Measurements from ENCODE around the gene NUP160.

GRCh38 chr11:47800759-47801158 lies 47.4 kb downstream of the NUP160 start:
- TF ChIP-seq CTCF (IDR thresholded peaks at IDR 0.05) (no peak), EP300 (IDR thresholded peaks at IDR 0.05) (no peak)
